GM23248 (cell line): ENCODE results near the gene RAMACL. TPM values are rescaled to one million over a fixed set of nuclear protein-coding genes. Genes with fewer than 3 reads are reported as not detected.
A peak's percentile ranks its signal among the peaks of the same experiment; 100 is the strongest.

Source experiments
- DNase-seq: peaks from one replicate; pipeline ENCODE4 v3.0.0-alpha.2; 2015
- H2AFZ ChIP-seq: fragments of 200-600 bp; sonication (generic); 2 replicates; pipeline ENCODE4 v1.6.1; 2016; ENCODE audit warnings: antibody characterized with exemption
- H3F3A ChIP-seq: fragments of 200-600 bp; sonication (generic); 2 replicates; pipeline ENCODE4 v1.6.1; 2016; ENCODE audit warnings: mild to moderate bottlenecking, antibody characterized with exemption, mixed run types; ENCODE audit not compliant: insufficient read depth
- H3K27ac ChIP-seq: fragments of 200-600 bp; sonication (generic); 2 replicates; pipeline ENCODE4 v1.5.1; 2016; ENCODE audit warnings: mild to moderate bottlenecking
- H3K27me3 ChIP-seq: fragments of 200-600 bp; sonication (generic); replicated peaks from 2 replicates; pipeline ENCODE4 v1.6.1; 2016; ENCODE audit warnings: mild to moderate bottlenecking; ENCODE audit not compliant: insufficient read depth
- H3K36me3 ChIP-seq: fragments of 200-600 bp; sonication (generic); 2 replicates; pipeline ENCODE4 v1.6.1; 2016; ENCODE audit warnings: low read depth, mild to moderate bottlenecking
- H3K4me1 ChIP-seq: fragments of 200-600 bp; sonication (generic); 2 replicates; pipeline ENCODE4 v1.6.1; 2016; ENCODE audit warnings: mild to moderate bottlenecking; ENCODE audit not compliant: insufficient read depth
- H3K4me2 ChIP-seq: fragments of 200-600 bp; sonication (generic); one replicate; pipeline ENCODE4 v1.6.1; 2016; ENCODE audit warnings: mild to moderate bottlenecking; ENCODE audit not compliant: unreplicated experiment
- H3K4me3 ChIP-seq: fragments of 200-600 bp; sonication (generic); 2 replicates; pipeline ENCODE4 v1.5.1; 2016; ENCODE audit warnings: mild to moderate bottlenecking
- H3K79me2 ChIP-seq: fragments of 200-600 bp; sonication (generic); 2 replicates; pipeline ENCODE4 v1.6.1; 2016; ENCODE audit warnings: mild to moderate bottlenecking; ENCODE audit not compliant: insufficient read depth
- H3K9ac ChIP-seq: fragments of 200-600 bp; sonication (generic); 2 replicates; pipeline ENCODE4 v1.6.1; 2016; ENCODE audit warnings: mild to moderate bottlenecking
- H3K9me2 ChIP-seq: fragments of 200-600 bp; sonication (generic); 2 replicates; pipeline ENCODE4 v1.6.1; 2016; ENCODE audit warnings: mixed run types, mild to moderate bottlenecking, moderate library complexity; ENCODE audit not compliant: insufficient read depth
- H3K9me3 ChIP-seq: fragments of 200-600 bp; sonication (generic); one replicate; pipeline ENCODE4 v1.6.1; 2017; ENCODE audit warnings: low read depth
- H4K20me1 ChIP-seq: fragments of 200-600 bp; sonication (generic); 2 replicates; pipeline ENCODE4 v1.6.0; 2016; ENCODE audit not compliant: insufficient read depth
- EZH2 ChIP-seq: fragments of 200-600 bp; sonication (generic); IDR thresholded peaks from 2 replicates; pipeline ENCODE4 v1.6.1; 2018; ENCODE audit warnings: antibody characterized with exemption, mild to moderate bottlenecking; ENCODE audit not compliant: insufficient read depth, poor library complexity, severe bottlenecking
- EZH2phosphoT487 ChIP-seq: fragments of 200-600 bp; sonication (generic); IDR thresholded peaks from 2 replicates; pipeline ENCODE4 v1.6.1; 2018; ENCODE audit warnings: antibody characterized with exemption, moderate library complexity, mild to moderate bottlenecking, low read depth; ENCODE audit not compliant: insufficient read depth
- WGBS, 2 experiments: methylation state at CpG; one replicate each; pipeline ENCODE4 v1.1.6; 2015 to 2017; ENCODE audit warnings: low lambda C conversion rate in 2 of 2, low coverage in 1 of 2; ENCODE audit errors: missing lambda C conversion rate in 2 of 2; 5-methylcytosine and 5-hydroxymethylcytosine counted together
- in situ Hi-C: fragments of 300-500 bp; cut with MboI; formaldehyde crosslinking; loops from 2 replicates; pipeline ENCODE4 v1.15.0; 2020
- polyA plus RNA-seq: library from polyadenylated mRNA; unstranded; fragments of >200 nt; fragmentation: Nextera tagmentation; extraction: Ambion mirVana; gene quantifications from 2 replicates; pipeline ENCODE4 v1.2.1, GENCODE V29; 2016
- total RNA-seq: library from RNA; depleted of rRNA; stranded (reverse); fragments of >200 nt; shearing (Covaris generic); gene quantifications from 2 replicates; pipeline ENCODE4 v1.2.3, GENCODE V29; 2014

The RAMACL gene
- total and polyA plus RNA-seq, 2 experiments from 2014 or later = 0.31 to 2.1 TPM

DNA sequence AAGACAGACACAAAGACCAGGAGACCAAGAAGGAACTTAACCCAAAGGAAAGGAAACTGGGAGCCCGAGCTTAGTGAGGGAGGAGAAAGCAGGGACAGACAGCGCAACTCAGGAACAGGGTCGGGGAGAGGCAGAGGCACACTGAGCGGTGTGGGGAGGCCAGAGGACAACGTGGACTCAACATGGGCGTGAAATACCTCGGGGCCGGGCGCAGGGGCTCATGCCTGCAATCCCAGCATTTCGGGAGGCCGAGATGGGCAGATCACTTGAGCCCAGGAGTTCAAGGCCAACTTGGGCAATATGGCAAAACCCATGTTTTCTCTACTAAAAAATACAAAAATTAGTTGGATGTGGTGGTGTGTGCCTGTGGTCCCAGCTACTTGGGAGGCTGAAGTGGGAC is 46.3 kb upstream of the RAMACL start:
- peaks cover 24% of the 10 kb centered on the region for H3F3A ChIP-seq
- H3K9me3 ChIP-seq = no peaks in the 10 kb centered on the region
- H3K9ac ChIP-seq = no peak overlapping the region
- H3K27ac ChIP-seq = no peak overlapping the region
- no peaks in the 10 kb centered on the region for H3K79me2 ChIP-seq
- H3K9me2 ChIP-seq = no peaks in the 10 kb centered on the region
- no peak for DNase-seq
- WGBS, 2 experiments = 90 to 91% methylated on average over 11 of the region's 11 CpGs
- peaks cover 29% of the 10 kb centered on the region for H3K4me1 ChIP-seq
- in situ Hi-C loops = no loop called here
- H3K36me3 ChIP-seq = no peaks in the 10 kb centered on the region
- H3K4me3 ChIP-seq = no peak overlapping the region
- TF ChIP-seq EZH2 = no peak
- no peak for TF ChIP-seq EZH2phosphoT487
- no peak overlapping the region for H3K4me2 ChIP-seq
- H3K27me3 ChIP-seq = no peaks in the 10 kb centered on the region
- H4K20me1 ChIP-seq = no peaks in the 10 kb centered on the region
- H2AFZ ChIP-seq = no peak overlapping the region

DNA sequence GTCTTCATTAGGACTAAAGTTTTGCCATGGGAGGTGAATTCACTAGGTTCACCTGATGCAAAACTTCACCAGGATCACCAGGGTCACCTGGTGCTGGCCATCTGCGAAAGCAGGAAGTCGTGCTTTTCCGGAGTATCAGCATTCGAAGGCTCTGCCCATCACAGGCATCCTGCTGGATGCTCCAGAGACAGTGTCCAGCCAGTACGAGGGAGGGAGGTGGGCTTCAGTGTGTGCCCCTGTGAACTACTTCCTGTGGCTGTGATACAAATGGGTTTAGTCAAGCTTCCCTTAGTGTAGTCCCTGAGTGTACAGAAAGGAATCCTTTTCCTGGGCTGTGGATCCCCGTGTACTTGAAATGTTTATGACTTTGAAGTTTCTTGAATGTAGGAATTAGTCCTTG is 44.0 kb upstream of the RAMACL start:
- H3K9me2 ChIP-seq = no peaks in the 10 kb centered on the region
- no peak overlapping the region for H3K9ac ChIP-seq
- no peaks in the 10 kb centered on the region for H3K9me3 ChIP-seq
- no peaks in the 10 kb centered on the region for H4K20me1 ChIP-seq
- no peak overlapping the region for H3K27ac ChIP-seq
- WGBS, 2 experiments = 89 to 90% methylated on average over 6 of the region's 6 CpGs
- no peak for TF ChIP-seq EZH2
- no peak for TF ChIP-seq EZH2phosphoT487
- H3K4me1 ChIP-seq = peaks cover 26% of the 10 kb centered on the region
- no peaks in the 10 kb centered on the region for H3K27me3 ChIP-seq
- in situ Hi-C loops = no loop called here
- DNase-seq = no peak
- H3K79me2 ChIP-seq = peaks cover 13% of the 10 kb centered on the region
- no peak overlapping the region for H2AFZ ChIP-seq
- H3K36me3 ChIP-seq = no peaks in the 10 kb centered on the region
- H3F3A ChIP-seq = peaks cover 23% of the 10 kb centered on the region
- H3K4me2 ChIP-seq = no peak overlapping the region
- H3K4me3 ChIP-seq = no peak overlapping the region

DNA sequence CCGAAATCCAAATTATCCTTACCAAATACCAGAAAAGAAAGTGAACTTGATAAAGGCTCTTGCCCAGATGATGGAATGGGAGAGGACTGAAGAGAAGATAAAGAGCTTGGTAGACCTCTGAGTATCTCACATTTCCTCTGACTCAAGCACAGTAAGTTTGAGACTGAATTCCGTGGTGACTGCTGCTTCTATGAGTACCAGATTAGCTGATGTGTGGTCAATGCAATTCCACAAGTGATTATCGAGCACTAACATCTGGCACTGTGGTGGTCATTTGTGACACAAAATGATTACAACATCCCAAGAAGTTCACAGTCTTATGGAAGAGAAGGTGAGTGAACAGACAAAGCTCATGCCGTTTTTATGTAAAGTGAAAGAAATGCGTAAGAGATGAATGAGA is 43.1 kb upstream of the RAMACL start:
- Histone ChIP-seq H3K4me1 (peaks cover 31% of the 10 kb centered on the region), H2AFZ (no peak overlapping the region), H3K36me3 (no peaks in the 10 kb centered on the region), H3K4me2 (peak overlapping the region; percentile 53), H3K9ac (no peak overlapping the region), H3K27me3 (no peaks in the 10 kb centered on the region), H4K20me1 (no peaks in the 10 kb centered on the region), H3K9me3 (no peaks in the 10 kb centered on the region), H3K9me2 (no peaks in the 10 kb centered on the region), H3F3A (peaks cover 27% of the 10 kb centered on the region), H3K79me2 (peaks cover 15% of the 10 kb centered on the region), H3K27ac (peak overlapping the region; percentile 19; the same call in 1 of the 2 replicates), H3K4me3 (no peak overlapping the region)
- no peak for TF ChIP-seq EZH2phosphoT487
- in situ Hi-C loops = no loop called here
- WGBS, 2 experiments = 41 to 43% methylated on average over 5 of the region's 5 CpGs
- DNase-seq = peak; percentile 85

DNA sequence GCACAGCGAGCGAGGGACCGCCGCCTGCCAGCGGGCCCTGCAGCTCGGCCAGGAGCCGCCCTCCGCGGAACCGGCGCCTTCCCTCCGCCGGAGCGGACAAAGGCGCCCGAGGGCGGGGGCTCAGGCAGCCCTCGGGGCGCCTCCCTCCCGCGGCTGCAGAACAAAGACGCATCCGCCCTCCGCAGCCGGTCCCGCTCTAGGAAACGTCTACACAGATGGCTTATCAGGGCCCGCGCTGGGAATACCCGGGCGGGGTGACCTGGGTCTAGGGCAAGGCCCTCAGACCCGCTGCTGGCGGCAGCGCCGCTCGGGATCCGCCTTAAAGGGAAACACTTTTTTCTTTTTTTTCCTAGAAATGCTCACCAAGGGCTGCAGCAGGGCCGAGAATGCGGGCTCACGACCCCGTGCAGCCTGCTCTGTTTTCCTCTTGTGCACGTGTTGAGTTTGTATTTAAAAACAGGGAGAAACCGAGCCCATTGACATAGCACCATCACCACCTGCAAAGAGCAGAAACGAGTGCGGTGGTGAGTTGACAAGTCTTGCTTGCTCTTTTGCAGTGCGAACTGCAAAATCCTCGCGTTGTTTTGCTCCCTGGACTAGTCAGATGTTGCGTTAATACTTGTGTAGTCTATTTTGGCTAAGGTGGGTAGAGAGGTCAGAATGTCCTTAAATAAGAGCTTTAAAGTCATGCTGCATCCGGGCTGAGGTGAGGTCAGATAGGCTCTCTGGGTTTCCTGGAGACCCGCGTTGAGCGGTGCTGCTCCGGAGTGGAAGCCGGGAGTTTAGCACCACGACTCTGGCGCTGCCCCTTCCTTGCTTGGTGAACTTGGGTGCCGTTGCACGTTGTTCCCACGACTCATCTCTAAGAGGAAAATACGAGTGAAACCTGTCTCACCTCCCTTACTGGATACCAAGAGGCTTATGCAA is 41.7 kb upstream of the RAMACL start:
- Histone ChIP-seq H3K4me2 (peak overlapping the region; percentile 88), H3K27ac (peak overlapping the region; percentile 93), H3K79me2 (peaks cover 22% of the 10 kb centered on the region), H3K9me2 (no peaks in the 10 kb centered on the region), H3K4me3 (peak overlapping the region; percentile 82), H3K4me1 (peaks cover 46% of the 10 kb centered on the region), H4K20me1 (no peaks in the 10 kb centered on the region), H3F3A (peaks cover 34% of the 10 kb centered on the region), H3K9me3 (no peaks in the 10 kb centered on the region), H3K36me3 (no peaks in the 10 kb centered on the region), H3K27me3 (no peaks in the 10 kb centered on the region), H3K9ac (peak overlapping the region; percentile 87), H2AFZ (peak overlapping the region; percentile 83)
- in situ Hi-C loops = no loop called here
- peak; percentile 75 for DNase-seq
- TF ChIP-seq EZH2phosphoT487 (no peak), EZH2 (no peak)
- 4 to 7% methylated on average over 60 of the region's 61 CpGs for WGBS, 2 experiments
